ENCODE results near the gene TIMELESS.

- TF ChIP-seq POLR2A (IDR thresholded peaks at IDR 0.05) (no peak), CTCF (IDR thresholded peaks at IDR 0.05) (no peak)
Observed at GRCh38 chr12:56486694-56487093, 37.5 kb upstream of the TIMELESS start.
